Prostate gland (tissue), 2 donors: ENCODE results near the gene XPO6. TPM values are rescaled to one million over a fixed set of nuclear protein-coding genes. Genes with fewer than 3 reads are reported as not detected.

ENCODE experiments used
- DNase-seq: peaks from one replicate; pipeline ENCODE4 v3.0.0-alpha.2; 2019; ENCODE audit warnings: low spot score
- H3K27ac ChIP-seq, 2 donors: fragments of 200-600 bp; sonication (generic); 2 replicates each; pipeline ENCODE4 v1.5.1; 2017 to 2019
- H3K27me3 ChIP-seq: fragments of 200-600 bp; sonication (generic); replicated peaks from 2 replicates; pipeline ENCODE4 v1.5.1; 2019; ENCODE audit not compliant: insufficient read depth
- H3K36me3 ChIP-seq, 2 donors: fragments of 200-600 bp; sonication (generic); 1 replicate in 1 of 2; 2 replicates in 1 of 2; pipeline versions ENCODE4 v1.5.1 to v1.8.1; 2017 to 2019
- H3K4me1 ChIP-seq: fragments of 200-600 bp; sonication (generic); replicated peaks from 2 replicates; pipeline ENCODE4 v1.5.1; 2019
- H3K4me3 ChIP-seq, 2 donors: fragments of 200-600 bp; sonication (generic); 2 replicates each; pipeline ENCODE4 v1.5.1; 2017 to 2019
- H3K9me3 ChIP-seq: fragments of 200-600 bp; sonication (generic); 2 replicates; pipeline ENCODE4 v1.5.1; 2017
- POLR2A ChIP-seq: fragments of 450-650 bp; IDR thresholded peaks from one replicate; pipeline ENCODE4 v1.6.1; 2016; ENCODE audit warnings: antibody characterized with exemption, mild to moderate bottlenecking
- POLR2AphosphoS5 ChIP-seq: sonication (generic); formaldehyde crosslinking; IDR thresholded peaks from one replicate; pipeline ENCODE4 v1.6.1; 2017; ENCODE audit warnings: antibody characterized with exemption
- WGBS: methylation state at CpG from one replicate; pipeline ENCODE4 v1.1.5; 2018; 5-methylcytosine and 5-hydroxymethylcytosine counted together
- intact Hi-C: fragments of 100-400 bp; cut with DNase I; formaldehyde crosslinking; loops from one replicate; pipeline ENCODE4 v1.14.2; 2022
- total RNA-seq, 2 donors: library from RNA; depleted of rRNA; stranded (reverse); fragments of >200 nt; gene quantifications; one replicate each; pipeline ENCODE4 v1.1.0, GENCODE V29; 2016
- TF ChIP-seq, protein P1 (sequence below), 4 experiments: fragments of 200-600 bp in 2 of 4; fragments of 450-650 bp in 2 of 4; sonication (generic) in 2 of 4; IDR thresholded peaks; 1 replicate in 3 of 4; 2 replicates in 1 of 4; pipeline ENCODE4 v1.5.1; 2016 to 2019; ENCODE audit warnings: antibody characterized with exemption in 4 of 4, mild to moderate bottlenecking in 2 of 4, moderate library complexity in 2 of 4

The XPO6 gene
- total RNA-seq, 2 donors from 2014 or later, result 51.1 to 145 TPM

- no peak for DNase-seq
- no peaks in the 10 kb centered on the region for H3K9me3 ChIP-seq
- H3K27ac ChIP-seq, result no peak overlapping the region
- H3K4me3 ChIP-seq, result no peak overlapping the region
- peaks cover 11 to 26% of the 10 kb centered on the region in 2 donors for H3K36me3 ChIP-seq
- no peak for TF ChIP-seq POLR2A
- TF ChIP-seq, protein P1, sequence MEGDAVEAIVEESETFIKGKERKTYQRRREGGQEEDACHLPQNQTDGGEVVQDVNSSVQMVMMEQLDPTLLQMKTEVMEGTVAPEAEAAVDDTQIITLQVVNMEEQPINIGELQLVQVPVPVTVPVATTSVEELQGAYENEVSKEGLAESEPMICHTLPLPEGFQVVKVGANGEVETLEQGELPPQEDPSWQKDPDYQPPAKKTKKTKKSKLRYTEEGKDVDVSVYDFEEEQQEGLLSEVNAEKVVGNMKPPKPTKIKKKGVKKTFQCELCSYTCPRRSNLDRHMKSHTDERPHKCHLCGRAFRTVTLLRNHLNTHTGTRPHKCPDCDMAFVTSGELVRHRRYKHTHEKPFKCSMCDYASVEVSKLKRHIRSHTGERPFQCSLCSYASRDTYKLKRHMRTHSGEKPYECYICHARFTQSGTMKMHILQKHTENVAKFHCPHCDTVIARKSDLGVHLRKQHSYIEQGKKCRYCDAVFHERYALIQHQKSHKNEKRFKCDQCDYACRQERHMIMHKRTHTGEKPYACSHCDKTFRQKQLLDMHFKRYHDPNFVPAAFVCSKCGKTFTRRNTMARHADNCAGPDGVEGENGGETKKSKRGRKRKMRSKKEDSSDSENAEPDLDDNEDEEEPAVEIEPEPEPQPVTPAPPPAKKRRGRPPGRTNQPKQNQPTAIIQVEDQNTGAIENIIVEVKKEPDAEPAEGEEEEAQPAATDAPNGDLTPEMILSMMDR (IDR thresholded peaks at IDR 0.05), result no peak
- no peak for TF ChIP-seq POLR2AphosphoS5
- H3K4me1 ChIP-seq, result no peaks in the 10 kb centered on the region
- intact Hi-C loops, result no loop called here
- H3K27me3 ChIP-seq, result no peaks in the 10 kb centered on the region
- 77% methylated on average over 3 of the region's 3 CpGs for WGBS
These were observed 106.5 kb downstream of the XPO6 start for GRCh38 chr16:28105297-28105696.

GRCh38 chr16:28104404-28104803 is 107.4 kb downstream of the XPO6 start:
- WGBS, result 95% methylated on average over 16 of the region's 16 CpGs
- DNase-seq, result no peak
- Histone ChIP-seq H3K4me1 (no peaks in the 10 kb centered on the region), H3K27me3 (no peaks in the 10 kb centered on the region), H3K36me3 (peaks cover 11 to 26% of the 10 kb centered on the region in 2 donors), H3K4me3 (no peak overlapping the region), H3K27ac (no peak overlapping the region), H3K9me3 (no peaks in the 10 kb centered on the region)
- TF ChIP-seq POLR2A (no peak), POLR2AphosphoS5 (no peak)
- TF ChIP-seq, protein P1 (IDR thresholded peaks at IDR 0.05), result no peak
- intact Hi-C loops, result no loop called here

GRCh38 chr16:28103516-28104170 is 108.1 kb downstream of the XPO6 start:
- TF ChIP-seq, protein P1 (IDR thresholded peaks at IDR 0.05), result no peak
- TF ChIP-seq POLR2AphosphoS5 (no peak), POLR2A (no peak)
- no peaks in the 10 kb centered on the region for H3K4me1 ChIP-seq
- H3K4me3 ChIP-seq, result no peak overlapping the region
- H3K27me3 ChIP-seq, result no peaks in the 10 kb centered on the region
- WGBS, result 82% methylated on average over 14 of the region's 14 CpGs
- peaks cover 11 to 26% of the 10 kb centered on the region in 2 donors for H3K36me3 ChIP-seq
- no peaks in the 10 kb centered on the region for H3K9me3 ChIP-seq
- intact Hi-C loops, result no loop called here
- no peak for DNase-seq
- H3K27ac ChIP-seq, result no peak overlapping the region

- H3K36me3 ChIP-seq, result peaks cover 11 to 26% of the 10 kb centered on the region in 2 donors
- WGBS, result 92% methylated on average over 6 of the region's 6 CpGs
- H3K4me1 ChIP-seq, result no peaks in the 10 kb centered on the region
- no peak for DNase-seq
- H3K4me3 ChIP-seq, result no peak overlapping the region
- H3K27me3 ChIP-seq, result no peaks in the 10 kb centered on the region
- H3K27ac ChIP-seq, result no peak overlapping the region
- TF ChIP-seq POLR2A (no peak), POLR2AphosphoS5 (no peak)
- TF ChIP-seq, protein P1 (IDR thresholded peaks at IDR 0.05), result no peak
- H3K9me3 ChIP-seq, result no peaks in the 10 kb centered on the region
- intact Hi-C loops, result no loop called here
These were observed 110.3 kb downstream of the XPO6 start for GRCh38 chr16:28101533-28101890.
